Activated T-cell treated with anti-CD3 and anti-CD28 coated beads, Interleukin-2, amount 50 U/mL, for 4 hours (primary cell): Measurements from ENCODE around the gene POLR2E. TPM values are rescaled to one million over a fixed set of nuclear protein-coding genes. Genes with fewer than 3 reads are reported as not detected.

Source experiments
- ATAC-seq, 2 donors: fragments of 200-7000 bp; cut with Tn5 transposase; one replicate each; pipeline ENCODE4 v1.10.0; 2021
- DNase-seq: peaks from one replicate; pipeline ENCODE4 v3.0.0-alpha.2; 2020
- H3K27me3 Mint-ChIP-seq: one replicate; pipeline ENCODE4 v1.8.0; 2021; ENCODE audit warnings: low read depth, mixed read lengths
- H3K36me3 Mint-ChIP-seq: one replicate; pipeline ENCODE4 v1.8.0; 2022; ENCODE audit warnings: mixed read lengths; ENCODE audit not compliant: insufficient read depth
- H3K4me1 Mint-ChIP-seq: one replicate; pipeline ENCODE4 v1.8.0; 2021; ENCODE audit warnings: low read depth, mixed read lengths
- H3K4me3 Mint-ChIP-seq: one replicate; pipeline ENCODE4 v1.8.0; 2021; ENCODE audit warnings: mild to moderate bottlenecking, moderate library complexity, mixed read lengths
- H3K9me3 Mint-ChIP-seq: one replicate; pipeline ENCODE4 v1.8.0; 2021; ENCODE audit warnings: mixed read lengths
- total RNA-seq, 3 donors: library from RNA; stranded (reverse); gene quantifications; one replicate each; pipeline ENCODE4 v1.2.1, GENCODE V29; 2021

Gene POLR2E
- total RNA-seq, 3 donors from 2014 or later = 303 to 380 (median 323) TPM

- Mint-ChIP-seq H3K4me3 (peak overlapping the region; percentile 53), H3K36me3 (peaks cover 7% of the 10 kb centered on the region), H3K9me3 (no peaks in the 10 kb centered on the region), H3K27me3 (no peaks in the 10 kb centered on the region), H3K4me1 (peaks cover 37% of the 10 kb centered on the region)
- ATAC-seq (no peak), DNase-seq (no peak)
These were observed 28.9 kb downstream of the POLR2E start for GRCh38 chr19:1066251-1066747.

- H3K4me3 Mint-ChIP-seq = peak overlapping the region; percentile 49
- ATAC-seq = no peak
These were observed 29.5 kb downstream of the POLR2E start for GRCh38 chr19:1065606-1066109.

GRCh38 chr19:1064661-1065605 is 30.2 kb downstream of the POLR2E start:
- Mint-ChIP-seq H3K4me1 (peaks cover 35% of the 10 kb centered on the region), H3K9me3 (no peaks in the 10 kb centered on the region), H3K27me3 (no peaks in the 10 kb centered on the region), H3K36me3 (peaks cover 7% of the 10 kb centered on the region), H3K4me3 (peak overlapping the region; percentile 49)
- ATAC-seq (peak; percentile 47 to 52), DNase-seq (peak; percentile 71)

More at GRCh38 chr19:1065606-1066109, 29.5 kb downstream of the POLR2E start:
- H3K36me3 Mint-ChIP-seq = peaks cover 7% of the 10 kb centered on the region
- no peaks in the 10 kb centered on the region for H3K9me3 Mint-ChIP-seq
- no peak for DNase-seq
- peaks cover 37% of the 10 kb centered on the region for H3K4me1 Mint-ChIP-seq
- no peaks in the 10 kb centered on the region for H3K27me3 Mint-ChIP-seq

GRCh38 chr19:1063909-1064660 is 31.1 kb downstream of the POLR2E start:
- DNase-seq (no peak), ATAC-seq (no peak)
- Mint-ChIP-seq H3K4me1 (peaks cover 29% of the 10 kb centered on the region), H3K36me3 (peaks cover 3% of the 10 kb centered on the region), H3K27me3 (no peaks in the 10 kb centered on the region), H3K9me3 (no peaks in the 10 kb centered on the region), H3K4me3 (no peak overlapping the region)

GRCh38 chr19:1063030-1063908 is 31.9 kb downstream of the POLR2E start:
- ATAC-seq (peak in 1 of 2 donors; percentile 7), DNase-seq (no peak)
- Mint-ChIP-seq H3K36me3 (no peaks in the 10 kb centered on the region), H3K4me1 (peaks cover 26% of the 10 kb centered on the region), H3K27me3 (no peaks in the 10 kb centered on the region), H3K9me3 (no peaks in the 10 kb centered on the region), H3K4me3 (no peak overlapping the region)

GRCh38 chr19:1062387-1063029 is 32.7 kb downstream of the POLR2E start:
- H3K4me1 Mint-ChIP-seq = peaks cover 34% of the 10 kb centered on the region
- ATAC-seq = no peak
- DNase-seq = no peak
- peaks cover under 1% of the 10 kb centered on the region for H3K36me3 Mint-ChIP-seq
- H3K4me3 Mint-ChIP-seq = no peak overlapping the region
- H3K27me3 Mint-ChIP-seq = no peaks in the 10 kb centered on the region
- no peaks in the 10 kb centered on the region for H3K9me3 Mint-ChIP-seq

- Mint-ChIP-seq H3K4me1 (peaks cover 39% of the 10 kb centered on the region), H3K27me3 (no peaks in the 10 kb centered on the region), H3K4me3 (no peak overlapping the region), H3K9me3 (no peaks in the 10 kb centered on the region), H3K36me3 (peaks cover 3% of the 10 kb centered on the region)
- ATAC-seq (no peak), DNase-seq (no peak)
These were observed 33.2 kb downstream of the POLR2E start for GRCh38 chr19:1061987-1062386.

- H3K27me3 Mint-ChIP-seq = no peaks in the 10 kb centered on the region
- ATAC-seq = no peak
These were observed 34.5 kb downstream of the POLR2E start for GRCh38 chr19:1060689-1061088.

GRCh38 chr19:1058112-1058511 is 37.1 kb downstream of the POLR2E start:
- peaks cover 23% of the 10 kb centered on the region for H3K4me1 Mint-ChIP-seq
- no peak for ATAC-seq
- H3K27me3 Mint-ChIP-seq = no peaks in the 10 kb centered on the region
- H3K4me3 Mint-ChIP-seq = no peak overlapping the region
- no peaks in the 10 kb centered on the region for H3K9me3 Mint-ChIP-seq
- H3K36me3 Mint-ChIP-seq = peaks cover 11% of the 10 kb centered on the region
- no peak for DNase-seq

More at GRCh38 chr19:1060689-1061088, 34.5 kb downstream of the POLR2E start:
- no peak for DNase-seq
- H3K9me3 Mint-ChIP-seq = no peaks in the 10 kb centered on the region
- peaks cover 11% of the 10 kb centered on the region for H3K36me3 Mint-ChIP-seq
- H3K4me1 Mint-ChIP-seq = peaks cover 36% of the 10 kb centered on the region
- H3K4me3 Mint-ChIP-seq = no peak overlapping the region

GRCh38 chr19:1057176-1057855 is 37.9 kb downstream of the POLR2E start:
- Mint-ChIP-seq H3K27me3 (no peaks in the 10 kb centered on the region), H3K9me3 (no peaks in the 10 kb centered on the region), H3K36me3 (peaks cover 11% of the 10 kb centered on the region), H3K4me1 (peaks cover 25% of the 10 kb centered on the region), H3K4me3 (no peak overlapping the region)
- ATAC-seq = peak; percentile 74 to 81
- peak; percentile 44 for DNase-seq

- Mint-ChIP-seq H3K36me3 (peaks cover 12% of the 10 kb centered on the region), H3K27me3 (no peaks in the 10 kb centered on the region), H3K9me3 (no peaks in the 10 kb centered on the region), H3K4me3 (no peak overlapping the region), H3K4me1 (peaks cover 25% of the 10 kb centered on the region)
- DNase-seq (no peak), ATAC-seq (no peak)
These were observed 39.1 kb downstream of the POLR2E start for GRCh38 chr19:1055886-1056620.

GRCh38 chr19:1055028-1055425 is 40.1 kb downstream of the POLR2E start:
- Mint-ChIP-seq H3K36me3 (peaks cover 12% of the 10 kb centered on the region), H3K4me1 (peaks cover 25% of the 10 kb centered on the region), H3K27me3 (no peaks in the 10 kb centered on the region), H3K4me3 (no peak overlapping the region), H3K9me3 (no peaks in the 10 kb centered on the region)
- DNase-seq (no peak), ATAC-seq (no peak)
